Pons (tissue), 1 donor: ENCODE data around the gene DNAJC15.

Experiments
- DNase-seq: peaks from one replicate; pipeline ENCODE4 v3.0.0-alpha.2; 2016; ENCODE audit warnings: low spot score

The DNAJC15 gene

GRCh38 chr13:43154839-43155238, 131.5 kb downstream of the DNAJC15 start:
- DNase-seq = no peak

- no peak for DNase-seq
Measured at GRCh38 chr13:43156916-43157315, 133.5 kb downstream of the DNAJC15 start.

GRCh38 chr13:43157796-43158195, 134.4 kb downstream of the DNAJC15 start:
- DNase-seq = peak; percentile 23

- no peak for DNase-seq
Measured at GRCh38 chr13:43158516-43158915, 135.1 kb downstream of the DNAJC15 start.

- no peak for DNase-seq
Measured at GRCh38 chr13:43159026-43159461, 135.7 kb downstream of the DNAJC15 start.
